Measurements from ENCODE around the gene ZNF276. TPM values are rescaled to one million over a fixed set of nuclear protein-coding genes. Genes with fewer than 3 reads are reported as not detected.

ZNF276 gene, protein sequence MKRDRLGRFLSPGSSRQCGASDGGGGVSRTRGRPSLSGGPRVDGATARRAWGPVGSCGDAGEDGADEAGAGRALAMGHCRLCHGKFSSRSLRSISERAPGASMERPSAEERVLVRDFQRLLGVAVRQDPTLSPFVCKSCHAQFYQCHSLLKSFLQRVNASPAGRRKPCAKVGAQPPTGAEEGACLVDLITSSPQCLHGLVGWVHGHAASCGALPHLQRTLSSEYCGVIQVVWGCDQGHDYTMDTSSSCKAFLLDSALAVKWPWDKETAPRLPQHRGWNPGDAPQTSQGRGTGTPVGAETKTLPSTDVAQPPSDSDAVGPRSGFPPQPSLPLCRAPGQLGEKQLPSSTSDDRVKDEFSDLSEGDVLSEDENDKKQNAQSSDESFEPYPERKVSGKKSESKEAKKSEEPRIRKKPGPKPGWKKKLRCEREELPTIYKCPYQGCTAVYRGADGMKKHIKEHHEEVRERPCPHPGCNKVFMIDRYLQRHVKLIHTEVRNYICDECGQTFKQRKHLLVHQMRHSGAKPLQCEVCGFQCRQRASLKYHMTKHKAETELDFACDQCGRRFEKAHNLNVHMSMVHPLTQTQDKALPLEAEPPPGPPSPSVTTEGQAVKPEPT
- total RNA-seq = 11.7 and 24.8 TPM in 2 replicates

DNA sequence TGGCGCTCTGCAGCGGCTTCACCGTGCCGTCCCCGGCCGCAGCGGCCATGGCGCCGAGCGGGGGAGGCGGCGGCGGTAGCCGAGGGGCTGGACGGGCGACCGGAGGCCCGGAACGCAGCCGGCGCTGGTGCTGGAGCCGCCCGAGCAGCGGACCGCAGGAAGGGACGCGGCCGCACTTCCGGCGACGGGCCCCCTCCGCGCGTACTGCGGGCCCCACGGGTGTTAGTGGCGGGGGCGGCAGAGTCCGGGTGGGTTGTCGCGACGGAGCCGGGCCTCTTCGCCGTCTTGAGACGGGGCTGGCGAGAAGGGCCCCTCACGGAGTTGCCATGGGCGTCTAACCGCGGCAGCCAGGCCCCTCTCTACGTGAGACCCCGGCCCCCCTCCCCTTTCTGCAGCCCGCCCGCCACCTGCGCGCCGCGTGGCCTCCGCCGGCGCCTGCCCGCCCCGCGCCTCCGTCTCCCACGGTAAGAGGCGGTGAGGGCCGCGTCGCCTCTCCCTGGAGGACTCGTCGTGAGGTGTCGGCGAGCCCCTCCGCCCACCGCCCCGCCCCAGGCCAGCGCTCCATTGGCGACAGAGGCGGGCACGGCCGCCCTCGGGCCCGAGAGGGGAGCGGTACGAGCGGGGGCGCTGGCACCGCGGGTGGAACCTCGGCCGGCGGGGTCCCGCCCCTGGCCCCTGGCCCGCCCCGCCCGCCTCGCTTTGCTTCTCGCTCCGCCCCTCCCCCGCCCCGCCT lies at the start of gene ZNF276, which contains the start of gene VPS9D1:
Gene ZNF276 (plus strand): TSS at position 725 of the 733 bp plus-strand sequence. CDS start 104 bp downstream, outside the sequence.
Gene VPS9D1 (minus strand): TSS at position 86 of the 733 bp plus-strand sequence. CDS start 37 bp downstream, at position 49.

GRCh38 chr16:89686520-89687091 lies 34.7 kb upstream of the ZNF276 start, which contains the start of gene CDK10:
Gene CDK10, plus strand, starts transcription at chr16:89686689. Its CDS starts 22 bp downstream, at chr16:89686711.

DNA sequence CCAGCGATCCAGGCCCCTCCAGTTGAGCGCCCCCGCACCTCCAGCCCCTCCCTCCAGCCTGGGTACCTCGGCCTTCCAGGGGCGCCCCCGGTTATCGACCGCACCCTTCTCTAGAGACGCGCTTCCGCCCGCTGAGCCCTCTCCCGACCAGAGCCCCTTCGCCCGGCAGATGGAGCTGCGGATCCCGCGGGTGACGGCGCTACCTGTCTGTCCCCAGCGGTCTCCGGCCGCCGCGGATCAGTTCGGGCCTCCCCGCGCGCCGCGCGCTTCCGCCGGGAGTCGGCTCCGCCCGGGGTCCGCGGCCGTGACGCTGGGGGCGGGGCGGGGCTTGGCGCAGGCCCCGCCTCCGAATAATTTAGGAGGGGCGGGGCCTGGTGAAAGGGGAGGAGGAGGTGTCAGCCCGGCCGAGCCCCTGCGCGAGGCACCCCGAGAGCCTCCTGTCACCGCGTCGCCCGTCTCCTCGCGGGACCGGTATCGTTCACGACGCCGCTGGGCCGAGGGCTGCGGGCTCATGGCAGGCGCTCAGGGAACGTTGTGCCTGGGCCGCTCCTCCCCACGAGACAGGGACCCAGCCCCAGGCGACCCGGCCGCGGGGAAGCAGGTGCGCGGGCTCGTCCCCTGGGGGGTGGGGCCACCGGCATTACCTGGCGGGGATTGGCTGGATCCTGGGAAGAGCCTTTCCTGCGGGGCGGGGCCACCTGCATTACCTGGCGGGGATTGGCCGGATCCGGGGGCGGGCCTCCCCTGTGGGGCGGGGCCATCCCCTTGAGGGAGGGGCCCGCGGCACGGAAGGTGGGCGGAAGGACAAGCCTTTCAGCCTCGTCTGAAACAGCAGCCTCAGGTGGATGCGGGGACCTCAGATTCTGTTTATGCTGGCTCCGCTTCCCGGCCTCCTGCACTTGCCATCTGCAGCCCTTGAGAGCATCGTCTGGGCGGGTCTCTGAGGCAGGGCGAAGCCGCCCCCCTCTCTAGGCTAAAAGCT lies 19.6 kb upstream of the ZNF276 start, which contains the start of gene SPATA2L:
Gene SPATA2L (minus strand): TSS at position 281 of the 982 bp plus-strand sequence. CDS start 473 bp downstream, outside the sequence.

Other genes starting within 250 kb of the ZNF276 start
- gene ANKRD11, start 231.0 kb upstream of the ZNF276 start, total RNA-seq = 74.6 and 78.3 TPM in 2 replicates
- 113 and 119 TPM in 2 replicates for gene SPG7, start 213.1 kb upstream of the ZNF276 start, total RNA-seq
- 5,235 and 7,154 TPM in 2 replicates for gene RPL13, start 160.9 kb upstream of the ZNF276 start, total RNA-seq
- gene CPNE7, start 145.8 kb upstream of the ZNF276 start, total RNA-seq = 60.1 and 66.8 TPM in 2 replicates
- gene DPEP1, start 107.9 kb upstream of the ZNF276 start, total RNA-seq = 1.5 and 29.3 TPM in 2 replicates
- 82.9 and 106 TPM in 2 replicates for gene CHMP1A, start 63.8 kb upstream of the ZNF276 start, total RNA-seq
- gene SPATA33, start 63.7 kb upstream of the ZNF276 start, total RNA-seq = 7.5 and 9.9 TPM in 2 replicates
- 74.3 and 76.7 TPM in 2 replicates for gene CDK10, start 34.8 kb upstream of the ZNF276 start, total RNA-seq
- gene SPATA2L, start 19.8 kb upstream of the ZNF276 start, total RNA-seq = 8.1 and 20.7 TPM in 2 replicates
- 5.4 and 22.3 TPM in 2 replicates for gene VPS9D1, start 639 bp upstream of the ZNF276 start, total RNA-seq
- 7.7 and 38.1 TPM in 2 replicates for gene FANCA, start 95.1 kb downstream of the ZNF276 start, total RNA-seq
- gene SPIRE2, start 106.9 kb downstream of the ZNF276 start, total RNA-seq = 1.5 and 5.8 TPM in 2 replicates
- gene TCF25, start 152.1 kb downstream of the ZNF276 start, total RNA-seq = 103 and 206 TPM in 2 replicates
- gene MC1R, start 197.3 kb downstream of the ZNF276 start, total RNA-seq = 2.9 and 4.3 TPM in 2 replicates
- 488 and 691 TPM in 2 replicates for gene TUBB3, start 201.8 kb downstream of the ZNF276 start, total RNA-seq
- 100 and 137 TPM in 2 replicates for gene DEF8, start 227.2 kb downstream of the ZNF276 start, total RNA-seq